HEK293T (cell line): ENCODE results near the gene IL1RAPL1.
"Not testable (repeated sequence)": the region's sequence is repeated elsewhere in the genome, so short reads cannot be mapped to it uniquely, and the experiment has no call there.

Experiments used
- CTCF ChIA-PET: fragments of 350-600 bp; formaldehyde crosslinking; extraction: SDS; loops from one replicate; lab custom pipeline; 2021; ENCODE audit warnings: antibody characterized with exemption, inconsistent platforms; lab: Yijun Ruan, JAX
- POLR2A ChIA-PET: fragments of 350-600 bp; formaldehyde crosslinking; extraction: SDS; loops from one replicate; lab custom pipeline; 2020; ENCODE audit warnings: antibody characterized with exemption, inconsistent platforms; lab: Yijun Ruan, JAX
- DNase-seq: peaks from one replicate; pipeline ENCODE4 v3.0.0; 2012; ENCODE audit warnings: mixed read lengths; ENCODE audit errors: extremely low spot score
- ARNT ChIP-seq: fragments of 450-650 bp; IDR thresholded peaks from 2 replicates; pipeline ENCODE4 v1.6.1; 2017; ENCODE audit warnings: mild to moderate bottlenecking
- BHLHE40 ChIP-seq: fragments of 450-650 bp; IDR thresholded peaks from 2 replicates; pipeline ENCODE4 v1.6.1; 2016; ENCODE audit warnings: mild to moderate bottlenecking, moderate library complexity, borderline replicate concordance
- CTBP1 ChIP-seq: fragments of 450-650 bp; IDR thresholded peaks from 2 replicates; pipeline ENCODE4 v1.6.1; 2016; ENCODE audit warnings: borderline replicate concordance
- ELF4 ChIP-seq: fragments of 450-650 bp; IDR thresholded peaks from 2 replicates; pipeline ENCODE4 v1.6.1; 2017; ENCODE audit warnings: antibody characterized with exemption
- FOXA1 ChIP-seq: fragments of 450-650 bp; IDR thresholded peaks from 2 replicates; pipeline ENCODE4 v1.6.1; 2016; ENCODE audit warnings: mild to moderate bottlenecking
- FOXK2 ChIP-seq: fragments of 450-650 bp; IDR thresholded peaks from 2 replicates; pipeline ENCODE4 v1.6.1; 2016; ENCODE audit warnings: mild to moderate bottlenecking
- FOXM1 ChIP-seq: fragments of 450-650 bp; IDR thresholded peaks from 2 replicates; pipeline ENCODE4 v1.6.1; 2017; ENCODE audit warnings: mild to moderate bottlenecking, borderline replicate concordance
- HDGF ChIP-seq: fragments of 450-650 bp; IDR thresholded peaks from 2 replicates; pipeline ENCODE4 v1.6.1; 2017; ENCODE audit warnings: antibody characterized with exemption, borderline replicate concordance
- L3MBTL2 ChIP-seq: fragments of 450-650 bp; conservative IDR thresholded peaks from 2 replicates; pipeline ENCODE4 v1.6.1; 2016; ENCODE audit warnings: mild to moderate bottlenecking
- LEF1 ChIP-seq: fragments of 450-650 bp; IDR thresholded peaks from 2 replicates; pipeline ENCODE4 v1.6.1; 2017; ENCODE audit warnings: mild to moderate bottlenecking, borderline replicate concordance
- NFRKB ChIP-seq: fragments of 450-650 bp; IDR thresholded peaks from 2 replicates; pipeline ENCODE4 v1.6.1; 2016; ENCODE audit warnings: mild to moderate bottlenecking, moderate library complexity
- SP1 ChIP-seq: fragments of 450-650 bp; IDR thresholded peaks from 2 replicates; pipeline ENCODE4 v1.6.1; 2017
- SUZ12 ChIP-seq: fragments of 450-650 bp; IDR thresholded peaks from 2 replicates; pipeline ENCODE4 v1.6.1; 2016; ENCODE audit warnings: mild to moderate bottlenecking
- TARDBP ChIP-seq: fragments of 450-650 bp; IDR thresholded peaks from 2 replicates; pipeline ENCODE4 v1.6.1; 2016
- ZNF384 ChIP-seq: fragments of 450-650 bp; IDR thresholded peaks from 2 replicates; pipeline ENCODE4 v1.6.1; 2016
- TF ChIP-seq, protein P1 (sequence below): fragments of 450-650 bp; IDR thresholded peaks from 2 replicates; pipeline ENCODE4 v1.6.1; 2016

The IL1RAPL1 gene

DNA sequence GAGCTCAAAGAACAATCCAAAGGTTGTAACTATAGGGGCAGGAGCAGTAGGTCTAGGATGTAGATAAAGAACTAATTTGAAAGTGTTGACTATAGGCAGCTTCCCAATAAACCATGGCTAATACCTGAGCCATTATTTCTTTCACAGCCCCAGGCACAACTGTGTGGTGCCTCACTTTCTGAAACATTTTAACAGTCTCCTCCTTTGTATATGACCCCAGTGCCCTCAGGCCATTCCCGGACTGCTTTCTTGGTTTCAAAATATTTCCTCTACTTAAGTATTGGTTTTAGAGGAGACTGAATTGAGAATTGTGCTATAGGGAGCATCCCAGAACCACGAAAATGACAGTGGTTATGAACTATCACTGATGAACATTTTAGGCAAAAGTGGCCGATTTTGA lies 728.7 kb downstream of the IL1RAPL1 start:
- ChIA-PET POLR2A (no interaction called here), CTCF (no interaction called here)
- no peak for DNase-seq
- TF ChIP-seq NFRKB (no peak), TARDBP (no peak), SP1 (no peak), BHLHE40 (no peak), L3MBTL2 (no peak), FOXM1 (no peak), ARNT (no peak)
- TF ChIP-seq, protein P1, sequence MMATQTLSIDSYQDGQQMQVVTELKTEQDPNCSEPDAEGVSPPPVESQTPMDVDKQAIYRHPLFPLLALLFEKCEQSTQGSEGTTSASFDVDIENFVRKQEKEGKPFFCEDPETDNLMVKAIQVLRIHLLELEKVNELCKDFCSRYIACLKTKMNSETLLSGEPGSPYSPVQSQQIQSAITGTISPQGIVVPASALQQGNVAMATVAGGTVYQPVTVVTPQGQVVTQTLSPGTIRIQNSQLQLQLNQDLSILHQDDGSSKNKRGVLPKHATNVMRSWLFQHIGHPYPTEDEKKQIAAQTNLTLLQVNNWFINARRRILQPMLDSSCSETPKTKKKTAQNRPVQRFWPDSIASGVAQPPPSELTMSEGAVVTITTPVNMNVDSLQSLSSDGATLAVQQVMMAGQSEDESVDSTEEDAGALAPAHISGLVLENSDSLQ: no peak

DNA sequence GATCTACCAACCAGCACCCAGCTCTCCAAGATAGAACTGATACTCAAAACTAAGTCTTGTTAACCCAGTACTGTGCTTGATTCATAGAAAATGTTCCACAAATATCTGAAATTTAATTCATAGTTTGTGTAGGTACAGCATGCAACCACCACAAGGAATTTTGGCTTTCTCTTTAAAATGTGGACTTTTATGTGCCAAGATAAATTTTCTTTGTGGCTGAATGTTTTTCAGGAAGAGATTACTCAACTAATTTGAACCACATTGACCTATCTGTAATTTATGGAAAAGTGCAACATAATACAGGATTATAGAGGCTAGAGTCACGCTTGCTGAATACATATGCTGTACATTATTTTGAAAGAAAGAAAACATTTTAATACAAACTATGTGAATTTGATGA lies 730.8 kb downstream of the IL1RAPL1 start:
- POLR2A ChIA-PET: no interaction called here
- no peak for TF ChIP-seq ELF4
- TF ChIP-seq FOXM1: no peak
- no peak for TF ChIP-seq ZNF384
- TF ChIP-seq SP1: no peak
- no peak for TF ChIP-seq HDGF
- TF ChIP-seq, protein P1: no peak
- TF ChIP-seq FOXK2: no peak
- no peak for TF ChIP-seq FOXA1
- TF ChIP-seq TARDBP: no peak
- no peak for TF ChIP-seq SUZ12
- no peak for TF ChIP-seq BHLHE40
- DNase-seq: no peak
- CTCF ChIA-PET: no interaction called here

DNA sequence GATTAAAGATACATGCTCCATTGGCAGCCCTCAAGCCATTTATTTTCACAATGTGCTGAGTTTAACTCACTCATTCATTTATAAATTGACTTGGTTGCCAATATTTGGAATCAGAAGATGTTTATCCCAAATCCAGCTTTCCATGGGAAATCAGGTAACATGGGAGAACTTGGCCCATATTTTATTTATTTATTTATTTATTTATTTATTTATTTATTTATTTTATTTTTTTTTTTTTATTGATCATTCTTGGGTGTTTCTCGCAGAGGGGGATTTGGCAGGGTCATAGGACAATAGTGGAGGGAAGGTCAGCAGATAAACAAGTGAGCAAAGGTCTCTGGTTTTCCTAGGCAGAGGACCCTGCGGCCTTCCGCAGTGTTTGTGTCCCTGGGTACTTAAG lies 745.2 kb downstream of the IL1RAPL1 start:
- DNase-seq, POLR2A ChIA-PET, CTCF ChIA-PET: not testable (repeated sequence)

DNA sequence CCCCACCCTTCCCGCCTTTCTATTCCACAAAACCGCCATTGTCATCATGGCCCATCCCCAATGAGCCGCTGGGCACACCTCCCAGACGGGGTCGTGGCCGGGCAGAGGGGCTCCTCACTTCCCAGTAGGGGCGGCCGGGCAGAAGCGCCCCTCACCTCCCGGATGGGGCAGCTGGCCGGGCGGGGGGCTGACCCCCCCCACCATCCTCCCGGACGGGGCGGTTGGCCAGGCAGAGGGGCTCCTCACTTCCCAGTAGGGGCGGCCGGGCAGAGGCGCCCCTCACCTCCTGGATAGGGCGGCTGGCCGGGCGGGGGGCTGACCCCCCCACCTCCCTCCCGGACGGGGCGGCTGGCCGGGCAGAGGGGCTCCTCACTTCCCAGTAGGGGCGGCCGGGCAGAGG lies 745.8 kb downstream of the IL1RAPL1 start:
- CTCF ChIA-PET, POLR2A ChIA-PET, DNase-seq: not testable (repeated sequence)

DNA sequence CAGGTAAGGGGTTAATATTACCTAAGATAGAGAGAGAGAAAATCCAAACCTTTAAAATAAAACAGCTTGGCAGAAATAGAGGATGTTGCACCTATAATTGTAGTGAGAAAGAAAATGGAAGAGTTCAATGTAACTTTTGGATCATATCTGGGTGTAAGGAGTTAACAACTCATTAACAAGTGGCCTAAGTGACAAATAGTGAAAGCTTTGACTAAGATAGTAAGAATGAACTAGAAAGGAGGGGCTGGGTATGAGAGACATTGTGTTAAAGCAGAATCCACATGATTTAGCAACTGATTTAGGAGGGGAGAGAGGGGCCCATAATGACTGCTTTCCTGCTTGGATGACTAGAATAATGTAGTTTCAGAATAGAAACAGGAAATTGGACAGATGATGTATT lies 761.0 kb downstream of the IL1RAPL1 start:
- DNase-seq: no peak
- TF ChIP-seq SUZ12: no peak
- TF ChIP-seq, protein P1: no peak
- TF ChIP-seq NFRKB: no peak
- no peak for TF ChIP-seq L3MBTL2
- no peak for TF ChIP-seq LEF1
- TF ChIP-seq HDGF: no peak
- ChIA-PET POLR2A (no interaction called here), CTCF (no interaction called here)

DNA sequence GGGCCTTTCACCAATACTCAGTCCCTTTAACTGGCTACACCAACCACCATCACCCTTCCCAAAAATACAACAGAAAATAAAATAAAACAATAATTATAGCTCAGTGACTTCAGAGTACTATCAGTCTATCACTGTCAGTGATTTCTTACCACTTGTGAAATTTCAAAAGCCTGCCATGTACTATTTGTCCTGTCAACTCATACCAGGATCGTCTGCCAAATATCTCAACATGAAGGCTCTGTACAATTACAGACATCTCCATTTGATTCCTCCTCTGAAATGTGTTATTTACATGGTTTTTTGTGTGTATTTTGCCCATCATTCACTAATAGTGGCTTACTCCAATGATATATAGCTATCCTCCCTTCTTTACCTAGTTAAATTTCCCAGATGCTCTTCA lies 772.0 kb downstream of the IL1RAPL1 start:
- ChIA-PET CTCF (no interaction called here), POLR2A (no interaction called here)
- no peak for DNase-seq
- TF ChIP-seq FOXK2 (no peak), ELF4 (no peak), SUZ12 (no peak), L3MBTL2 (no peak), NFRKB (no peak), SP1 (no peak), FOXM1 (no peak), CTBP1 (no peak), TARDBP (no peak), LEF1 (no peak), ARNT (no peak), HDGF (no peak), BHLHE40 (no peak)
- TF ChIP-seq, protein P1: no peak

DNA sequence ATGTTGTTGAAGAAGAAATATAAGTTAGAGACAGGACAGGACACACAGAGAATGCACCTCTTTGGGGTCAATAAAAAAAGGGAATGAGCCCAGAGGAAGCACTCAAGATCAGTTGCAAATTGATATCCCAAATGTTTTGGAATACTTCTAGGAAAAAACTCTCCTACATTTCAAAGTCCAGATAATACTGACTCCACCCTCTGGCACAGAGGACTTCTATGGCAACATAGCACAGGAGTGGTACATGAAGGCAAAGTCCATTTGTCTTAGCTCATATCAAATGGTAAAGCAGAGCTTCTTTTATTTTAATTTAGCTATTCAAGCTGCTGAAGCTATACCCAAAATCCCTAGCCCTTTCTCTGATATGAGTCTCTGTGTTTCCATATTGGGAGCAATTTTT lies 787.5 kb downstream of the IL1RAPL1 start:
- POLR2A ChIA-PET, DNase-seq, CTCF ChIA-PET: not testable (repeated sequence)

DNA sequence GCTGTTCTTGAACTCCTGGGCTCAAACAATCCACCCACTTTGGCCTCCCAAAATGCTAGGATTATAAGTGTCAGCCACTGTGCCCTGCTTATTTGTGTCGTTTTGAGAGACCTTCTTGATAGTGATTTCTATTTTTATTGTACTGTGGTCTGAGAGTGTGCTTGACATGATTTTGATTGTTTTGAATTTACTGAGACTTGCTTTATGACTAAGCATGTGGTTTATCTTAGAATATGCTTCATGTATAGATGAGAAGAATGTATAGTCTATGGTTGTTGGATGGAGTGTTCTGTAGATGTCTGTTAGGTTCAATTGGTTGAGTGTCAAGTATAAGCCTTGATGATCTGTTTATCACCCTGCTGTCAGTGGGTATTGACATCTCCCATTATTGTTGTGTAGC lies 789.3 kb downstream of the IL1RAPL1 start:
- ChIA-PET CTCF (no interaction called here), POLR2A (no interaction called here)
- no peak for DNase-seq
- no peak for TF ChIP-seq HDGF
